Endothelial cell of umbilical vein (primary cell): ENCODE results near the gene RSRC1. TPM values are rescaled to one million over a fixed set of nuclear protein-coding genes. Genes with fewer than 3 reads are reported as not detected.

Source experiments
- BruUV-seq: library from RNA; stranded (reverse); fragments of 400-500 nt; replicated peaks from 2 replicates; lab custom pipeline; 2021; lab: Mats Ljungman, UMichigan
- CTCF ChIA-PET: fragments of 300-600, 350-600 bp; sonication (Branson Sonifier 250); formaldehyde crosslinking; loops from one replicate; lab custom pipeline; 2021; ENCODE audit warnings: antibody characterized with exemption, inconsistent platforms; lab: Charles Lee
- POLR2A ChIA-PET: fragments of 300-600, 350-600 bp; sonication (Branson Sonifier 250); formaldehyde crosslinking; loops from one replicate; lab custom pipeline; 2021; ENCODE audit warnings: antibody characterized with exemption, inconsistent platforms; lab: Charles Lee
- DNase-seq: peaks from one replicate; pipeline ENCODE4 v3.0.0-alpha.2; 2011; ENCODE audit warnings: low read depth, low spot score
- FAIRE-seq: peaks from 2 replicates; lab custom pipeline; 2011; peaks lifted over from hg19 to GRCh38; lab: Jason Lieb, UNC
- H2AFZ ChIP-seq: 2 replicates; pipeline ENCODE4 v1.6.0; 2012; ENCODE audit warnings: low read depth, low read length, control low read depth, inconsistent platforms
- H3K27ac ChIP-seq: 2 replicates; pipeline ENCODE4 v1.5.1; 2011; ENCODE audit warnings: low read depth, mild to moderate bottlenecking, control low read depth, low read length, moderate library complexity; ENCODE audit not compliant: insufficient read depth
- H3K27me3 ChIP-seq, 2 experiments: 2 replicates each; pipeline versions ENCODE4 v1.6.0 to v1.6.1; 2011; ENCODE audit warnings: low read length in 2 of 2, mixed read lengths in 1 of 2; ENCODE audit not compliant: control insufficient read depth in 2 of 2, insufficient read depth in 2 of 2
- H3K36me3 ChIP-seq, 2 experiments: 2 replicates in 1 of 2; 3 replicates in 1 of 2; pipeline ENCODE4 v1.5.1; 2011; ENCODE audit warnings: low read length in 2 of 2, mild to moderate bottlenecking in 1 of 2, moderate library complexity in 1 of 2; ENCODE audit not compliant: control insufficient read depth in 2 of 2, insufficient read depth in 2 of 2; ENCODE audit errors: extremely low read depth in 1 of 2
- H3K4me1 ChIP-seq: 3 replicates; pipeline ENCODE4 v1.5.1; 2011; ENCODE audit warnings: mild to moderate bottlenecking, low read length; ENCODE audit not compliant: control insufficient read depth, insufficient read depth; ENCODE audit errors: extremely low read depth
- H3K4me2 ChIP-seq: 2 replicates; pipeline ENCODE4 v1.6.1; 2011; ENCODE audit warnings: low read length, control low read depth, mixed read lengths; ENCODE audit not compliant: insufficient read depth
- H3K4me3 ChIP-seq, 3 experiments: fragments of 200-600 bp in 1 of 3; sonication (generic), shearing (Covaris generic) in 1 of 3; replicated peaks in 1 of 3; 2 replicates each; pipeline ENCODE4 v1.5.1; 2011 to 2016; ENCODE audit warnings: control low read depth in 3 of 3, low read length in 3 of 3, mild to moderate bottlenecking in 2 of 3, inconsistent platforms in 1 of 3, low read depth in 1 of 3, moderate library complexity in 1 of 3; ENCODE audit not compliant: insufficient read depth in 1 of 3
- H3K79me2 ChIP-seq: 2 replicates; pipeline ENCODE4 v1.6.0; 2012; ENCODE audit warnings: low read length, inconsistent platforms; ENCODE audit not compliant: control insufficient read depth, insufficient read depth
- H3K9ac ChIP-seq: replicated peaks from 2 replicates; pipeline ENCODE3; 2011; ENCODE audit warnings: low read length, control low read depth; ENCODE audit not compliant: insufficient read depth; ENCODE audit errors: extremely low read depth
- H3K9me1 ChIP-seq: replicated peaks from 3 replicates; pipeline ENCODE4 v1.6.0; 2011; ENCODE audit warnings: mild to moderate bottlenecking, low read length; ENCODE audit not compliant: control insufficient read depth, insufficient read depth; ENCODE audit errors: extremely low read depth
- H3K9me3 ChIP-seq: replicated peaks from 2 replicates; pipeline ENCODE4 v1.5.1; 2012; ENCODE audit warnings: low read length, inconsistent platforms; ENCODE audit not compliant: control insufficient read depth, insufficient read depth
- H4K20me1 ChIP-seq: replicated peaks from 2 replicates; pipeline ENCODE3; 2011; ENCODE audit warnings: mild to moderate bottlenecking, low read length; ENCODE audit not compliant: control insufficient read depth, insufficient read depth; ENCODE audit errors: extremely low read depth
- CTCF ChIP-seq, 2 donors: IDR thresholded peaks; 1 replicate in 1 of 2; 2 replicates in 1 of 2; pipeline ENCODE4 v1.5.1; 2011; ENCODE audit warnings: low read length in 2 of 2, mild to moderate bottlenecking in 2 of 2, moderate library complexity in 2 of 2, control low read depth in 1 of 2, inconsistent platforms in 1 of 2, low read depth in 1 of 2; ENCODE audit not compliant: insufficient read depth in 1 of 2; ENCODE audit errors: extremely low read depth in 1 of 2
- EZH2 ChIP-seq: IDR thresholded peaks from 2 replicates; pipeline ENCODE4 v1.6.1; 2012; ENCODE audit warnings: borderline replicate concordance, low read depth, mild to moderate bottlenecking, moderate library complexity, low read length, inconsistent platforms; ENCODE audit not compliant: severe bottlenecking
- FOS ChIP-seq: IDR thresholded peaks from 2 replicates; pipeline ENCODE4 v1.6.1; 2011; ENCODE audit warnings: mild to moderate bottlenecking, low read length, moderate library complexity, borderline replicate concordance; ENCODE audit not compliant: insufficient read depth
- GATA2 ChIP-seq: IDR thresholded peaks from 2 replicates; pipeline ENCODE4 v1.7.0; 2011; ENCODE audit warnings: low read depth, mild to moderate bottlenecking, moderate library complexity, mixed read lengths, low read length; ENCODE audit not compliant: insufficient read length, insufficient read depth
- JUN ChIP-seq: IDR thresholded peaks from 2 replicates; pipeline ENCODE4 v1.6.1; 2011; ENCODE audit warnings: borderline replicate concordance, low read depth; ENCODE audit not compliant: insufficient read length, insufficient read depth
- MAX ChIP-seq: IDR thresholded peaks from 2 replicates; pipeline ENCODE4 v1.6.1; 2011; ENCODE audit not compliant: insufficient read depth, insufficient read length
- MYC ChIP-seq: IDR thresholded peaks from one replicate; pipeline ENCODE4 v1.6.1; 2011; ENCODE audit warnings: mild to moderate bottlenecking, low read depth, low read length
- POLR2A ChIP-seq: IDR thresholded peaks from 2 replicates; pipeline ENCODE4 v1.6.1; 2012; ENCODE audit warnings: low read depth, mild to moderate bottlenecking, control low read depth, low read length
- POLR2AphosphoS5 ChIP-seq: IDR thresholded peaks from 2 replicates; pipeline ENCODE4 v1.6.1; 2012; ENCODE audit warnings: low read depth, mild to moderate bottlenecking, control low read depth, low read length, moderate library complexity; ENCODE audit not compliant: insufficient read depth
- dilution Hi-C: fragments of 300-500 bp; cut with MboI; formaldehyde crosslinking; loops from one replicate; pipeline ENCODE4 v1.15.0; 2019; ENCODE audit warnings: low sequenced_read_pairs; ENCODE audit not compliant: extremely low pct_ligation_motif_present
- intact Hi-C: fragments of 100-400 bp; cut with micrococcal nuclease; formaldehyde crosslinking; loops from one replicate; pipeline ENCODE4 v1.10.0; 2022
- polyA plus RNA-seq, 4 experiments: library from polyadenylated mRNA; depleted of rRNA in 3 of 4; stranded (reverse) in 3 of 4; unstranded in 1 of 4; fragments of >200 nt; gene quantifications; 2 replicates each; pipeline versions ENCODE4 v1.2.1 to v1.2.3, GENCODE V29; 2011 to 2012; ENCODE audit warnings: missing spikeins in 1 of 4
- total RNA-seq: library from RNA; stranded (reverse); gene quantifications from 2 replicates; pipeline ENCODE4 v1.2.3, GENCODE V29; 2021

Gene RSRC1
- total and polyA plus RNA-seq, 2 donors (not counting 3 experiments of a cell fraction or from before 2014, with no cell fraction given) = 1.8 to 25.4 TPM

DNA sequence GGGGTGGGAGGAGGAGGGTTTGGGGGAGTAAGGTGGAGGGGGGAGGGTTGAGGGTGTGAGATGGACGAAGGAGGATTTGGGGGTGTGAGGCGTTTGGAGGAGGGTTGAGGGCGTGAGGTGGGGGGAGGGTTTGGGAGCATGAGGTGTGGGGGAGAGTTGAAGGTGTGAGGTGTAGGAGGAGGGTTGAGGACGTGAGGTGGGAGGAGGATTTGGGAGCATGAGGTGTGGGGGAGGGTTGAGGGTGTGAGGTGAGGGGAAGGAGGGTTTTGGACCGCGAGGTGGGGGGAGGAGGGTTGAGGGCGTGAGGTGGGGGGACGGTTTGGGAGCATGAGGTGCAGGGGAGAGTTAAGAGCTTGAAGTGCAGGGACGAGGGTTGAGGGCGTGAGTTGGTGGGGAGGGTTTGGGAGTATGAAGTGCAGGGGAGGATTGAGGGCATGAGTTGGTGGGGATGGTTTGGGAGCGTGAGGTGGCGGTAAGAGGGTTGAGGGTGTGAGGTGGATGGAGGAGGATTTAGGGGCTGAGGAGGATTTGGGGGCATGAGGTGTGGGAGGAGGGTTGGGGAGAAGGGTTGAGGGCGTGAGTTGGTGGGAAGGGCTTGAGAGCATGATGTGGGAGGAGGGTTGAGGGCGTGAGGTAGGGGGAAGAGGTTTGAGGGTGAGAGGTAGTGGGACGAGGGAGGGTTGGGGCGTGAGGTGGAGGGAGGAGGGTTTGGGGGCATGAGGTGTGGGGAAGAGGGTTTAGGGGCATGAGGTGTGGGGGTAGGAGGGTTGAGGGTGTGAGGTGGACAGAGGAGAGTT lies 462.3 kb downstream of the RSRC1 start:
- DNase-seq (no peak), FAIRE-seq (no peak)
- BruUV-seq = no TSS peak
- Histone ChIP-seq H3K27me3 (no peaks in the 10 kb centered on the region), H3K9ac (no peak overlapping the region), H4K20me1 (no peaks in the 10 kb centered on the region), H3K36me3 (no peaks in the 10 kb centered on the region), H3K4me1 (no peaks in the 10 kb centered on the region), H3K9me3 (no peaks in the 10 kb centered on the region), H3K27ac (no peak overlapping the region), H3K9me1 (no peaks in the 10 kb centered on the region), H3K79me2 (no peaks in the 10 kb centered on the region), H3K4me3 (no peak overlapping the region), H3K4me2 (no peak overlapping the region), H2AFZ (no peak overlapping the region)
- ChIA-PET POLR2A (interaction anchor here (0.6 kb wide), 1 partner anchor 68 kb away, joined by 6 read pairs; no protein-coding TSS in a partner anchor), CTCF (no interaction called here)
- dilution Hi-C loops = no loop called here
- TF ChIP-seq MYC = no peak
- no peak for TF ChIP-seq EZH2
- TF ChIP-seq GATA2 = no peak
- TF ChIP-seq FOS = no peak
- TF ChIP-seq JUN = no peak
- TF ChIP-seq POLR2A = no peak
- TF ChIP-seq MAX = no peak
- no peak for TF ChIP-seq CTCF (IDR thresholded peaks at IDR 0.05; ENCODE audit: extremely low read depth in 1 of 2, insufficient read depth in 1 of 2, low read depth in 1 of 2, low read length in 2 of 2)
- no peak for TF ChIP-seq POLR2AphosphoS5
- intact Hi-C loops = loop anchor here (2.0 to 5.0 kb wide), 2 partner anchors 73 to 90 kb away; partner anchors contain the start of gene GFM1
